HG03575 (cell line): Measurements from ENCODE around the gene MAPKAPK3.

ENCODE experiments used
- ATAC-seq: cut with Tn5 transposase; IDR thresholded peaks from one replicate; pipeline ENCODE4 v1.9.1; 2021; ENCODE audit not compliant: unreplicated experiment, insufficient number of reproducible peaks, low FRiP score; ENCODE audit errors: extremely low read depth

The MAPKAPK3 gene

GRCh38 chr3:50620420-50620819 is 3.5 kb downstream of the MAPKAPK3 start:
- no peak for ATAC-seq

GRCh38 chr3:50620820-50621219 is 3.9 kb downstream of the MAPKAPK3 start:
- ATAC-seq, result no peak

GRCh38 chr3:50622881-50623280 is 5.9 kb downstream of the MAPKAPK3 start:
- no peak for ATAC-seq

- ATAC-seq, result no peak
These were observed 7.0 kb downstream of the MAPKAPK3 start for GRCh38 chr3:50623840-50624474.

- no peak for ATAC-seq
These were observed 7.7 kb downstream of the MAPKAPK3 start for GRCh38 chr3:50624634-50625033.

GRCh38 chr3:50625231-50626182 is 8.6 kb downstream of the MAPKAPK3 start:
- ATAC-seq, result no peak

- ATAC-seq, result no peak
These were observed 9.4 kb downstream of the MAPKAPK3 start for GRCh38 chr3:50626401-50626800.

- no peak for ATAC-seq
These were observed 10.6 kb downstream of the MAPKAPK3 start for GRCh38 chr3:50627407-50628051.

- ATAC-seq, result no peak
These were observed 11.7 kb downstream of the MAPKAPK3 start for GRCh38 chr3:50628601-50629000.

GRCh38 chr3:50630394-50630793 is 13.4 kb downstream of the MAPKAPK3 start:
- ATAC-seq, result no peak

- no peak for ATAC-seq
These were observed 13.9 kb downstream of the MAPKAPK3 start for GRCh38 chr3:50630877-50631276.

GRCh38 chr3:50632450-50632849 is 15.5 kb downstream of the MAPKAPK3 start:
- no peak for ATAC-seq

GRCh38 chr3:50633230-50633790 is 16.4 kb downstream of the MAPKAPK3 start:
- no peak for ATAC-seq

- ATAC-seq, result no peak
These were observed 18.1 kb downstream of the MAPKAPK3 start for GRCh38 chr3:50635066-50635465.

GRCh38 chr3:50637011-50637410 is 20.1 kb downstream of the MAPKAPK3 start:
- ATAC-seq, result no peak

- ATAC-seq, result no peak
These were observed 21.0 kb downstream of the MAPKAPK3 start for GRCh38 chr3:50637945-50638344.

GRCh38 chr3:50639055-50639494 is 22.1 kb downstream of the MAPKAPK3 start:
- ATAC-seq, result no peak

- no peak for ATAC-seq
These were observed 25.4 kb downstream of the MAPKAPK3 start for GRCh38 chr3:50642382-50642781.

- no peak for ATAC-seq
These were observed 27.6 kb downstream of the MAPKAPK3 start for GRCh38 chr3:50644561-50644960.
